GM12874 (cell line): ENCODE data around the gene TEX11.

ENCODE experiments used
- CTCF ChIP-seq: IDR thresholded peaks from 2 replicates; pipeline ENCODE4 v1.5.1; 2011; ENCODE audit warnings: low read depth, mild to moderate bottlenecking, control low read depth, low read length, moderate library complexity; ENCODE audit not compliant: insufficient read depth

TEX11 gene

GRCh38 chrX:70554523-70554922 is 354.0 kb downstream of the TEX11 start:
- no peak for TF ChIP-seq CTCF

GRCh38 chrX:70554081-70554480 is 354.4 kb downstream of the TEX11 start:
- TF ChIP-seq CTCF = no peak

GRCh38 chrX:70553516-70553915 is 355.0 kb downstream of the TEX11 start:
- TF ChIP-seq CTCF = no peak

DNA sequence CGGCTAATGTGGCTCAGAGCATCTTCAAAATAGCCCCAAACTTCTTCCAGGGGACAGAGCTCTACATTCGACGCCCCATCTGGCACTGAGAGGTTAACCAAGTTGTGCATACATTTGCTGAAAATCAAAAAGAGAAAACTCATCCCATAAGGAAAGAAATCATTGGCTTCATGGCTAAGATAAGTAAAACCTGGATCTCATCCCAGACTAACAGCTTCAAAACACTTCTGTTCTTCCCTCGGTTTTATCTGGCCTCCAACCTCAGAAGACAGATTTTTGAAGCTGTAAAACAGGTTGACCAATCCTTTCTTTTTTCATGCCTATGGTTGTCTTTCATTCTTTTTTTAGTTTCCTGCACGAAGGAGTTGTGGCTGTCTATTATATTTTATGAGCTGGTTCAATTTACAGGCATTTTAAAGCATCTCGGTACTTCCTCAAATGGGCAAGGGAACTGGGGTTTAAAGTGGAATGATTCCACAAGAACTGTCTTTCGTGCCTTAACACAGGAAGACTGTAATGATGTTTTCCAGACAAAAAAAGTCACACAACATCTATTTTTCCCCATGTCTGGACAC is 356.3 kb downstream of the TEX11 start:
- TF ChIP-seq CTCF = no peak

DNA sequence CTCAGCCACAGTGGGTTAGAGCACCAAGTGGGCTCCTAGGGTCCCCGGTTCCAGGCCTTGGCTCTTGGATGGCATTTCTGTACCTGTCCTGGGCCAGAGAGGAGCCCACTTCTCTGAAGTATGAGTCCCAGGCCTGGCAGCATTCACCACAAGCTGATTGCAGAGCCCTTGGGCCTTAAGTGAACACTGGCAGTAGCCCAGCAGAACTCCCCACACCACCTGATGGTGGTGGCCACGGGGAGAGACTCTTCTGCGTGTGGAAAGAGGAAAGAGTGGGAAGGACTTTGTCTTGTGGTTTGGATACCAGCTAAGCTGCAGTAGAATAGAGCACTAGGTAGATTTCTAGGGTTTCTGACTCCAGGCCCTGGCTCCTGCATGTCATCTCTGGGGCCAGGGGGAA is 359.1 kb downstream of the TEX11 start:
- TF ChIP-seq CTCF = no peak

GRCh38 chrX:70535198-70535597 is 373.3 kb downstream of the TEX11 start:
- TF ChIP-seq CTCF = no peak

DNA sequence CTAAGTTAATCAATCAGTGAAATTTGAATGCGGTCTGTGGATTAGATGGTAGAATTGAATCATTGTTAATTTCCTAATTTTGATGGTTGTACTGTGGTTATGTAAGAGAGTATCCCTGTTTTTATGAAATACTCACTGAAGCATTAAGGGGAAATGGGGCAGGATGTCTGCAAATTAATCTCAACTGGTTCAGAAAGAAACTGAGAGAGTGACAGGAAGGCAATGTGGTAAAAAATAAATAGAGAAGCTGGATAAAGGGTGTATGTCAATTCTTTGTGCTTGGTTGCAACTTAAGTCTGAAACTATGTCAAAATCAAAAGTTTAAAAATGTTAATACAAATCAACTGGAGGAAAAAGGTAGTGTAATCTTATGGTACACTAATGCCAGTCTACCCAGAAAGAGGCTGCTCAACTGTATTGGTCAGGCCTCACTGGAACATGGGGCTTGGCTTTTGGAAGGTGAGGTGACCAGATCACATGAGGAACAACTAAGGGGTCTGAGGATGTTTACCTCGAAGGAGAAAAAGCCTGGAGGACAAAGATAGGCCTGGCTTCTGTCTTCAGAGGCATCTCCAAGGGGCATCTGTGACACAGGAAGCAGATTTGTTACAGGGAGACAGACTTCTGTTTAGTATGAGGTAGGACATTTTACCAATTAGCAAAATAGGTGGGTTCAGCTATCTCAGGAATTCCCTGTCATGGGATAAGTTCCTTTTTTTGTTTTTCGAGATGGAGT is 380.7 kb downstream of the TEX11 start:
- no peak for TF ChIP-seq CTCF
